ENCODE results near the gene GRIK4. TPM values are rescaled to one million over a fixed set of nuclear protein-coding genes. Genes with fewer than 3 reads are reported as not detected.

The GRIK4 gene
- total and polyA plus RNA-seq, 4 donors: 0.05 to 0.25 (median 0.06) TPM; not detected in 1

DNA sequence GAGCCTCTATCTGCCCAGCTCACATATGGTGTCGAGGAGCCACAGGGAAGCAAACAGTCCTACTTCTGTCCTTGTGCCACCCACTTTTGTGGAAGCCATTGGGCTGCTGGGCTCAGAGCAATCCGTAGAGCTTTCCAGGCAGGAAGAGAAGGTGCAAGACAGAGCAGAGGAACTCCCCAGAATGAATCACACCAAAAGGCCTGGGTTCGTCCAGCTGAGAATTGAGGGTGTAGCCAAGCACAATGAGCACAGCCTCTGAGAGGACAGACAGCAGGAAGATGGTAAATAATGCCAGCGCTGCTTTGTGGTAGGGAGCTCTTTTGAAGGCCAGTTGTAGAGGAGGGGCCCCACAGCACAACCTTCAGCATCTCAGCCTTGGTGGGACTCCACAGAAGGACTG, 237.8 kb downstream of the GRIK4 start (continued):
- TF ChIP-seq RXRA (IDR thresholded peaks at IDR 0.05) (no peak), EGR1 (IDR thresholded peaks at IDR 0.05; ENCODE audit: low read depth in 2 of 2) (no peak), FOXA1 (IDR thresholded peaks at IDR 0.05) (no peak)
- TF ChIP-seq, protein P1, sequence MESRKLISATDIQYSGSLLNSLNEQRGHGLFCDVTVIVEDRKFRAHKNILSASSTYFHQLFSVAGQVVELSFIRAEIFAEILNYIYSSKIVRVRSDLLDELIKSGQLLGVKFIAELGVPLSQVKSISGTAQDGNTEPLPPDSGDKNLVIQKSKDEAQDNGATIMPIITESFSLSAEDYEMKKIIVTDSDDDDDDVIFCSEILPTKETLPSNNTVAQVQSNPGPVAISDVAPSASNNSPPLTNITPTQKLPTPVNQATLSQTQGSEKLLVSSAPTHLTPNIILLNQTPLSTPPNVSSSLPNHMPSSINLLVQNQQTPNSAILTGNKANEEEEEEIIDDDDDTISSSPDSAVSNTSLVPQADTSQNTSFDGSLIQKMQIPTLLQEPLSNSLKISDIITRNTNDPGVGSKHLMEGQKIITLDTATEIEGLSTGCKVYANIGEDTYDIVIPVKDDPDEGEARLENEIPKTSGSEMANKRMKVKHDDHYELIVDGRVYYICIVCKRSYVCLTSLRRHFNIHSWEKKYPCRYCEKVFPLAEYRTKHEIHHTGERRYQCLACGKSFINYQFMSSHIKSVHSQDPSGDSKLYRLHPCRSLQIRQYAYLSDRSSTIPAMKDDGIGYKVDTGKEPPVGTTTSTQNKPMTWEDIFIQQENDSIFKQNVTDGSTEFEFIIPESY (IDR thresholded peaks at IDR 0.05): no peak

DNA sequence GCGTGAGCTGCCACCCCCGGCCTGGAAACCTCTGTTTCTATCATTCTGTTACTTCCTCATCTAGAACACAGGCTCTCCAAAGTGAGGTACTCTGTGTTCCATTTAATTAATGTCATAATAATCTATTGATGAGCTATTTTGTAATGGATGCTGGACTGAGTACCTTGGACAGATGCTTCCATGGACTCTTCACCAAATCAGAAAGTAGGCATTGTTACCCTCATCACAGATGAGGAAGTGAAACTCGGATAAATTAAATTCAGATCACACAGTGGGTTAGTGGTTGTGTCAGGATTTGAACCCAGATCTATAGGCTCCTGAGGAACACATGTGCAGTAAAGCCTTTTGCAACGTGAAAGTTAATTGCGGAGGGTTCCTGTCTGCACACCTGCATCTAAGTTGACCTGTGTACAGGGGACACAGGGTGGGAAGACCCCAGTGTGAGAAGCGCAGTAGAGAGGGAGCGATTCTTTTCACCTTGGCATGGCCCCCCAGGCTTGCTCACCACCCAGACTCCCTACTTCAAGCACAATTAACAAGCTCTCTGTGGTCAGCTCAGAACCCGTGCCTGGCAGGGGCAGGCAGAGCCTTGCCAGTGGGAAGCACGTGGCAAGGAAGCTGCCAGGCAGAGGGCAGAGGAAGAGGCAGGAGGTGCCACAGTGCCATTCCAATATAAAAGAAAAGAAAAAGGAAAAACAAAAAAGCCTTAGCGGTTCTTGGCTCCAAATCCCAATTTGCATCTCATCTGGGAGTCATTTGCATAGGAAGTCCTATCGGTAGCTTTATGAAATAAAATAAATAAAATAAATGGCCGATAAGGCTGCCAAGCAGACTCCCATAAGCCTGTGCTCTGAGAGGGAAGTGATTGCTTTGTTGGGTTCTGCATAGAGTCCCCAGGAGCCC, 239.3 kb downstream of the GRIK4 start:
- H3K36me3 ChIP-seq (ENCODE audit: control insufficient read depth in 4 of 4, insufficient read depth in 3 of 4, low read depth in 1 of 4, low read length in 3 of 4): no peaks in the 10 kb centered on the region
- DNase-seq (ENCODE audit: low spot score): no peak
- H3K9me3 ChIP-seq (ENCODE audit: control insufficient read depth in 4 of 4, low read length in 3 of 4): no peaks in the 10 kb centered on the region
- H3K27me3 ChIP-seq (ENCODE audit: control insufficient read depth in 4 of 4, insufficient read depth in 4 of 4, low read length in 3 of 4): peaks cover 0 to 4% (median 0%) of the 10 kb centered on the region in 4 donors
- WGBS: 75% methylated on average over 12 of the region's 12 CpGs
- no peak overlapping the region for H3K4me3 ChIP-seq (ENCODE audit: low read depth in 1 of 3, low read length in 3 of 3)
- no peaks in the 10 kb centered on the region for H3K4me1 ChIP-seq (ENCODE audit: control insufficient read depth in 4 of 4, insufficient read depth in 4 of 4, low read length in 3 of 4)
- H3K27ac ChIP-seq (ENCODE audit: low read depth in 1 of 2, low read length in 2 of 2): no peak overlapping the region
- no peak overlapping the region for H3K9ac ChIP-seq (ENCODE audit: low read depth in 1 of 2, low read length in 2 of 2)
- TF ChIP-seq EGR1 (IDR thresholded peaks at IDR 0.05; ENCODE audit: low read depth in 2 of 2) (no peak), TAF1 (conservative IDR thresholded peaks at IDR 0.05) (no peak), RXRA (IDR thresholded peaks at IDR 0.05) (no peak), HNF4A (conservative IDR thresholded peaks at IDR 0.05) (no peak), HNF4G (IDR thresholded peaks at IDR 0.05) (no peak), FOXA2 (IDR thresholded peaks at IDR 0.05) (no peak), SP1 (IDR thresholded peaks at IDR 0.05) (no peak), FOXA1 (IDR thresholded peaks at IDR 0.05) (no peak), NR2F2 (IDR thresholded peaks at IDR 0.05) (no peak), YY1 (IDR thresholded peaks at IDR 0.05) (no peak), RAD21 (IDR thresholded peaks at IDR 0.05) (no peak), GABPA (IDR thresholded peaks at IDR 0.05 in 1 of 2, conservative IDR thresholded peaks at IDR 0.05 in 1 of 2) (no peak)
- TF ChIP-seq, protein P1 (IDR thresholded peaks at IDR 0.05): no peak
- TF ChIP-seq, protein P2, sequence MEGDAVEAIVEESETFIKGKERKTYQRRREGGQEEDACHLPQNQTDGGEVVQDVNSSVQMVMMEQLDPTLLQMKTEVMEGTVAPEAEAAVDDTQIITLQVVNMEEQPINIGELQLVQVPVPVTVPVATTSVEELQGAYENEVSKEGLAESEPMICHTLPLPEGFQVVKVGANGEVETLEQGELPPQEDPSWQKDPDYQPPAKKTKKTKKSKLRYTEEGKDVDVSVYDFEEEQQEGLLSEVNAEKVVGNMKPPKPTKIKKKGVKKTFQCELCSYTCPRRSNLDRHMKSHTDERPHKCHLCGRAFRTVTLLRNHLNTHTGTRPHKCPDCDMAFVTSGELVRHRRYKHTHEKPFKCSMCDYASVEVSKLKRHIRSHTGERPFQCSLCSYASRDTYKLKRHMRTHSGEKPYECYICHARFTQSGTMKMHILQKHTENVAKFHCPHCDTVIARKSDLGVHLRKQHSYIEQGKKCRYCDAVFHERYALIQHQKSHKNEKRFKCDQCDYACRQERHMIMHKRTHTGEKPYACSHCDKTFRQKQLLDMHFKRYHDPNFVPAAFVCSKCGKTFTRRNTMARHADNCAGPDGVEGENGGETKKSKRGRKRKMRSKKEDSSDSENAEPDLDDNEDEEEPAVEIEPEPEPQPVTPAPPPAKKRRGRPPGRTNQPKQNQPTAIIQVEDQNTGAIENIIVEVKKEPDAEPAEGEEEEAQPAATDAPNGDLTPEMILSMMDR (IDR thresholded peaks at IDR 0.05; ENCODE audit: low read depth, low read length, missing input control): no peak
- TF ChIP-seq, protein P3, sequence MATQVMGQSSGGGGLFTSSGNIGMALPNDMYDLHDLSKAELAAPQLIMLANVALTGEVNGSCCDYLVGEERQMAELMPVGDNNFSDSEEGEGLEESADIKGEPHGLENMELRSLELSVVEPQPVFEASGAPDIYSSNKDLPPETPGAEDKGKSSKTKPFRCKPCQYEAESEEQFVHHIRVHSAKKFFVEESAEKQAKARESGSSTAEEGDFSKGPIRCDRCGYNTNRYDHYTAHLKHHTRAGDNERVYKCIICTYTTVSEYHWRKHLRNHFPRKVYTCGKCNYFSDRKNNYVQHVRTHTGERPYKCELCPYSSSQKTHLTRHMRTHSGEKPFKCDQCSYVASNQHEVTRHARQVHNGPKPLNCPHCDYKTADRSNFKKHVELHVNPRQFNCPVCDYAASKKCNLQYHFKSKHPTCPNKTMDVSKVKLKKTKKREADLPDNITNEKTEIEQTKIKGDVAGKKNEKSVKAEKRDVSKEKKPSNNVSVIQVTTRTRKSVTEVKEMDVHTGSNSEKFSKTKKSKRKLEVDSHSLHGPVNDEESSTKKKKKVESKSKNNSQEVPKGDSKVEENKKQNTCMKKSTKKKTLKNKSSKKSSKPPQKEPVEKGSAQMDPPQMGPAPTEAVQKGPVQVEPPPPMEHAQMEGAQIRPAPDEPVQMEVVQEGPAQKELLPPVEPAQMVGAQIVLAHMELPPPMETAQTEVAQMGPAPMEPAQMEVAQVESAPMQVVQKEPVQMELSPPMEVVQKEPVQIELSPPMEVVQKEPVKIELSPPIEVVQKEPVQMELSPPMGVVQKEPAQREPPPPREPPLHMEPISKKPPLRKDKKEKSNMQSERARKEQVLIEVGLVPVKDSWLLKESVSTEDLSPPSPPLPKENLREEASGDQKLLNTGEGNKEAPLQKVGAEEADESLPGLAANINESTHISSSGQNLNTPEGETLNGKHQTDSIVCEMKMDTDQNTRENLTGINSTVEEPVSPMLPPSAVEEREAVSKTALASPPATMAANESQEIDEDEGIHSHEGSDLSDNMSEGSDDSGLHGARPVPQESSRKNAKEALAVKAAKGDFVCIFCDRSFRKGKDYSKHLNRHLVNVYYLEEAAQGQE (IDR thresholded peaks at IDR 0.05): no peak
- TF ChIP-seq, protein P4, sequence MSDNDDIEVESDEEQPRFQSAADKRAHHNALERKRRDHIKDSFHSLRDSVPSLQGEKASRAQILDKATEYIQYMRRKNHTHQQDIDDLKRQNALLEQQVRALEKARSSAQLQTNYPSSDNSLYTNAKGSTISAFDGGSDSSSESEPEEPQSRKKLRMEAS (IDR thresholded peaks at IDR 0.05): no peak
- TF ChIP-seq, protein P5, sequence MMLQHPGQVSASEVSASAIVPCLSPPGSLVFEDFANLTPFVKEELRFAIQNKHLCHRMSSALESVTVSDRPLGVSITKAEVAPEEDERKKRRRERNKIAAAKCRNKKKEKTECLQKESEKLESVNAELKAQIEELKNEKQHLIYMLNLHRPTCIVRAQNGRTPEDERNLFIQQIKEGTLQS (IDR thresholded peaks at IDR 0.05): no peak

Measured in liver (tissue), 9 donors.